Liver (tissue), 9 donors: ENCODE data around the gene FANCE. TPM values are rescaled to one million over a fixed set of nuclear protein-coding genes. Genes with fewer than 3 reads are reported as not detected.

Experiments used
- DNase-seq: peaks from one replicate; pipeline ENCODE4 v3.0.0-alpha.2; 2017; ENCODE audit warnings: low spot score
- H3K27ac ChIP-seq, 2 donors: one replicate each; pipeline ENCODE4 v1.7.0; 2013; ENCODE audit warnings: inconsistent platforms in 2 of 2, low read length in 2 of 2, control low read depth in 1 of 2, low read depth in 1 of 2, mild to moderate bottlenecking in 1 of 2
- H3K27me3 ChIP-seq, 4 donors: one replicate each; pipeline versions ENCODE4 v1.6.1 to v1.7.0; 2013; ENCODE audit warnings: low read length in 3 of 4, inconsistent platforms in 1 of 4, mild to moderate bottlenecking in 1 of 4, moderate library complexity in 1 of 4; ENCODE audit not compliant: control insufficient read depth in 4 of 4, insufficient read depth in 4 of 4
- H3K36me3 ChIP-seq, 4 donors: one replicate each; pipeline versions ENCODE4 v1.6.1 to v1.7.0; 2013; ENCODE audit warnings: low read length in 3 of 4, mild to moderate bottlenecking in 3 of 4, low read depth in 1 of 4, moderate library complexity in 1 of 4; ENCODE audit not compliant: control insufficient read depth in 4 of 4, insufficient read depth in 3 of 4
- H3K4me1 ChIP-seq, 4 donors: one replicate each; pipeline versions ENCODE4 v1.6.1 to v1.7.0; 2013; ENCODE audit warnings: low read length in 3 of 4, mild to moderate bottlenecking in 3 of 4, moderate library complexity in 1 of 4; ENCODE audit not compliant: control insufficient read depth in 4 of 4, insufficient read depth in 4 of 4
- H3K4me3 ChIP-seq, 3 donors: one replicate each; pipeline versions ENCODE4 v1.6.1 to v1.7.0; 2013; ENCODE audit warnings: low read length in 3 of 3, control low read depth in 1 of 3, low read depth in 1 of 3, mild to moderate bottlenecking in 1 of 3
- H3K9ac ChIP-seq, 2 donors: one replicate each; pipeline ENCODE4 v1.7.0; 2013; ENCODE audit warnings: low read length in 2 of 2, mild to moderate bottlenecking in 2 of 2, moderate library complexity in 2 of 2, control low read depth in 1 of 2, low read depth in 1 of 2
- H3K9me3 ChIP-seq, 4 donors: one replicate each; pipeline versions ENCODE4 v1.6.1 to v1.7.0; 2013; ENCODE audit warnings: low read length in 3 of 4; ENCODE audit not compliant: control insufficient read depth in 4 of 4
- EGR1 ChIP-seq, 2 donors: IDR thresholded peaks; 2 replicates each; pipeline ENCODE4 v1.6.1; 2016 to 2018; ENCODE audit warnings: antibody characterized with exemption in 2 of 2, low read depth in 2 of 2
- FOXA1 ChIP-seq: IDR thresholded peaks from 2 replicates; pipeline ENCODE4 v1.6.1; 2016; ENCODE audit warnings: antibody characterized with exemption
- FOXA2 ChIP-seq: IDR thresholded peaks from 2 replicates; pipeline ENCODE4 v1.6.1; 2016; ENCODE audit warnings: antibody characterized with exemption
- GABPA ChIP-seq, 2 donors: IDR thresholded peaks in 1 of 2; conservative IDR thresholded peaks in 1 of 2; 2 replicates each; pipeline ENCODE4 v1.6.1; 2016; ENCODE audit warnings: antibody characterized with exemption in 2 of 2, mild to moderate bottlenecking in 1 of 2, moderate library complexity in 1 of 2
- HNF4A ChIP-seq, 2 donors: conservative IDR thresholded peaks; 2 replicates each; pipeline ENCODE4 v1.6.1; 2016; ENCODE audit warnings: antibody characterized with exemption in 2 of 2, mild to moderate bottlenecking in 2 of 2
- HNF4G ChIP-seq: IDR thresholded peaks from 2 replicates; pipeline ENCODE4 v1.6.1; 2016; ENCODE audit warnings: antibody characterized with exemption
- JUND ChIP-seq, 2 donors: IDR thresholded peaks; 2 replicates each; pipeline ENCODE4 v1.6.1; 2016; ENCODE audit warnings: antibody characterized with exemption in 2 of 2
- MAX ChIP-seq: IDR thresholded peaks from 2 replicates; pipeline ENCODE4 v1.6.1; 2016; ENCODE audit warnings: antibody characterized with exemption
- NR2F2 ChIP-seq: IDR thresholded peaks from 2 replicates; pipeline ENCODE4 v1.6.1; 2016; ENCODE audit warnings: antibody characterized with exemption
- RAD21 ChIP-seq, 2 donors: IDR thresholded peaks; 2 replicates each; pipeline ENCODE4 v1.6.1; 2016; ENCODE audit warnings: antibody characterized with exemption in 2 of 2, mild to moderate bottlenecking in 2 of 2
- REST ChIP-seq: IDR thresholded peaks from 2 replicates; pipeline ENCODE4 v1.6.1; 2016; ENCODE audit warnings: antibody characterized with exemption, mild to moderate bottlenecking
- RXRA ChIP-seq, 2 donors: IDR thresholded peaks; 2 replicates each; pipeline ENCODE4 v1.6.1; 2017 to 2018; ENCODE audit warnings: antibody characterized with exemption in 2 of 2, mild to moderate bottlenecking in 1 of 2
- SP1 ChIP-seq: IDR thresholded peaks from 2 replicates; pipeline ENCODE4 v1.6.1; 2018; ENCODE audit warnings: antibody characterized with exemption, mild to moderate bottlenecking
- TAF1 ChIP-seq: conservative IDR thresholded peaks from 2 replicates; pipeline ENCODE4 v1.6.1; 2016; ENCODE audit warnings: antibody characterized with exemption, mild to moderate bottlenecking
- YY1 ChIP-seq: IDR thresholded peaks from 2 replicates; pipeline ENCODE4 v1.6.1; 2016; ENCODE audit warnings: antibody characterized with exemption, mild to moderate bottlenecking
- ZBTB33 ChIP-seq: IDR thresholded peaks from 2 replicates; pipeline ENCODE4 v1.6.1; 2016; ENCODE audit warnings: antibody characterized with exemption
- WGBS: extraction: QIAGEN DNeasy Blood & Tissue Kit; methylation state at CpG from one replicate; pipeline ENCODE4 v1.1.7; 2013; 5-methylcytosine and 5-hydroxymethylcytosine counted together
- polyA plus RNA-seq, 2 donors: library from polyadenylated mRNA; stranded (reverse) in 1 of 2; unstranded in 1 of 2; fragments of 200-250 nt in 1 of 2; fragments of >200 nt in 1 of 2; fragmentation: Nextera tagmentation in 1 of 2; extraction: Ambion mirVana in 1 of 2; gene quantifications; one replicate each; pipeline versions ENCODE4 v1.2.1 to v1.2.3, GENCODE V29; 2013 to 2015
- total RNA-seq, 2 donors: library from RNA; depleted of rRNA; stranded (reverse); fragments of >200 nt; gene quantifications; one replicate each; pipeline ENCODE4 v1.2.3, GENCODE V29; 2014
- TF ChIP-seq, protein P1 (sequence below): fragments of 150-350 bp; IDR thresholded peaks from 2 replicates; pipeline ENCODE4 v1.5.1; 2017; ENCODE audit warnings: improper control_type of control experiment, low read depth, low read length; ENCODE audit not compliant: missing input control
- donor health status: healthy.
- donor health status: healthy.
- donor health status: healthy.
- donor health status: healthy.
- donor health status: healthy.

FANCE gene
- total and polyA plus RNA-seq, 4 donors: 0.11 to 4.2 (median 0.79) TPM

GRCh38 chr6:35490821-35491557 is 38.9 kb downstream of the FANCE start:
- no peak overlapping the region for H3K27ac ChIP-seq
- DNase-seq: no peak
- no peaks in the 10 kb centered on the region for H3K27me3 ChIP-seq
- no peaks in the 10 kb centered on the region for H3K36me3 ChIP-seq
- H3K9ac ChIP-seq: no peak overlapping the region
- H3K4me1 ChIP-seq: peaks cover 9 to 29% (median 15%) of the 10 kb centered on the region in 4 donors
- H3K9me3 ChIP-seq: no peaks in the 10 kb centered on the region
- WGBS: 77% methylated on average over 8 of the region's 8 CpGs
- no peak for TF ChIP-seq RXRA (IDR thresholded peaks at IDR 0.05)
- TF ChIP-seq JUND (IDR thresholded peaks at IDR 0.05): no peak
- TF ChIP-seq NR2F2: no peak
- no peak for TF ChIP-seq ZBTB33
- TF ChIP-seq MAX: no peak
- TF ChIP-seq REST: no peak
- no peak for TF ChIP-seq TAF1
- no peak for TF ChIP-seq HNF4G
- TF ChIP-seq RAD21 (IDR thresholded peaks at IDR 0.05): no peak
- no peak for TF ChIP-seq FOXA1
- no peak for TF ChIP-seq FOXA2
- no peak for TF ChIP-seq GABPA (IDR thresholded peaks at IDR 0.05 in 1 of 2, conservative IDR thresholded peaks at IDR 0.05 in 1 of 2)
- no peak for TF ChIP-seq SP1
- TF ChIP-seq HNF4A (conservative IDR thresholded peaks at IDR 0.05): no peak
- TF ChIP-seq, protein P1, sequence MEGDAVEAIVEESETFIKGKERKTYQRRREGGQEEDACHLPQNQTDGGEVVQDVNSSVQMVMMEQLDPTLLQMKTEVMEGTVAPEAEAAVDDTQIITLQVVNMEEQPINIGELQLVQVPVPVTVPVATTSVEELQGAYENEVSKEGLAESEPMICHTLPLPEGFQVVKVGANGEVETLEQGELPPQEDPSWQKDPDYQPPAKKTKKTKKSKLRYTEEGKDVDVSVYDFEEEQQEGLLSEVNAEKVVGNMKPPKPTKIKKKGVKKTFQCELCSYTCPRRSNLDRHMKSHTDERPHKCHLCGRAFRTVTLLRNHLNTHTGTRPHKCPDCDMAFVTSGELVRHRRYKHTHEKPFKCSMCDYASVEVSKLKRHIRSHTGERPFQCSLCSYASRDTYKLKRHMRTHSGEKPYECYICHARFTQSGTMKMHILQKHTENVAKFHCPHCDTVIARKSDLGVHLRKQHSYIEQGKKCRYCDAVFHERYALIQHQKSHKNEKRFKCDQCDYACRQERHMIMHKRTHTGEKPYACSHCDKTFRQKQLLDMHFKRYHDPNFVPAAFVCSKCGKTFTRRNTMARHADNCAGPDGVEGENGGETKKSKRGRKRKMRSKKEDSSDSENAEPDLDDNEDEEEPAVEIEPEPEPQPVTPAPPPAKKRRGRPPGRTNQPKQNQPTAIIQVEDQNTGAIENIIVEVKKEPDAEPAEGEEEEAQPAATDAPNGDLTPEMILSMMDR: no peak
- TF ChIP-seq YY1: no peak
- no peak for TF ChIP-seq EGR1 (IDR thresholded peaks at IDR 0.05; ENCODE audit: low read depth in 2 of 2)
- H3K4me3 ChIP-seq: no peak overlapping the region
